Occipital lobe (tissue), 2 donors: Measurements from ENCODE around the gene KCNG1. TPM values are rescaled to one million over a fixed set of nuclear protein-coding genes. Genes with fewer than 3 reads are reported as not detected.

Experiments used
- DNase-seq: peaks from one replicate; lab custom pipeline; 2025; lab: John Stamatoyannopoulos, UW
- total RNA-seq: library from RNA; depleted of rRNA; stranded (reverse); fragments of >200 nt; gene quantifications from one replicate; pipeline ENCODE4 v1.2.3, GENCODE V29; 2014

KCNG1 gene
- total RNA-seq, 1 donor from 2014 or later: 41.3 TPM

DNA sequence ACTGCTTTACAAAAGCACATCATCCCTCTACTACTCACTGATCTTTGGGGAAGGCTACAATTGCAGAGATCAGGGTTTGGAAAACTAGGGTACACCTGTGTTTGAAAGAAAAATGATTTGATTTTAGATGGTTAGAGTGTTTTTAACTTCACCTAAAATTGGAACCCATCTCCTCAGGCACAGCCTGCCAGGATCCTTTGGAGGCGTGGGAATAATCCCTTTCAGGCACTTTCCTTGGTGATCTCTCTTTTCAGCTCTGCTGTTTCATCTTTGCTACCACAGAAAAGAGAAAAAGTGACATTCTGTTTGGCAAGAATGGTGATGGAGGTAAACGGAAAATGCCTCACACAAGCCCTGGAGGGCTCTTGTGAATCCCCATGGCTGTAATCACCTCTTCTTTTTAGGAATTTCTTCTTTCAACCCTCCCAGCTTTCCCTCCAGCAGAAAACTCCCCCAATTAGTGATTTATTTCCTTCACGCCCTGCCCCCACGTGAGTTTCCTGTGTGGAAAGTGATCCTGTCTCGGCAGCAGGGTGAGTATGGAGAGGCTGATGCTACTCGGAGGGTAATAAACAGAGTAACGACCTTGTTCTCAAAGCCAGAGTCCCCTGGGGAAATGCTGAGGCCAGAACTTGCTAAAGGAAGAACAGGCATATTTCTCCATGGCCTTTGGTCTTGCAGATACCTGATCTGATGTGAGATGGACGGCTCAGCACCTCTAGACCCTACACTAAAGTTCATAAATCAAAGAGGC lies 9.2 kb downstream of the KCNG1 start:
- no peak for DNase-seq

DNA sequence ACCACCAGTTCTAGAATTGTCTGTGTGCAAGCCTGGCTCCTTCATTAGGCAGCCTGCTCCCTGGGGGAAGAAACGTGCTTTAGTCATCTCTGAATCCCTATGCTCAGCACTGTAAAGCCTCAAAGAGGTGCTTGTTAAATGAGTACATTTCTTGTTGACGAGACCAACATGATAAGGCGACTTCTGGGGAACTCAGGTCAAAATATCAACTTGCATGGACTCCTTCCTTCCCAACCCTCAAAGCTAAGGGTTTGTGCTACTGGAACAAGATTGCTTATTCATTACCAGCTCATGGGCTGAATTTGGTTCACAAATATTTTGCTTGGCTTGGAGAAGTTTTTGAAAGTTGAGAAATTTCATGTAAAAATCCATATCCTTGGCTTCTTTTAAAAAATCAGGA lies 10.6 kb downstream of the KCNG1 start:
- DNase-seq: no peak

DNA sequence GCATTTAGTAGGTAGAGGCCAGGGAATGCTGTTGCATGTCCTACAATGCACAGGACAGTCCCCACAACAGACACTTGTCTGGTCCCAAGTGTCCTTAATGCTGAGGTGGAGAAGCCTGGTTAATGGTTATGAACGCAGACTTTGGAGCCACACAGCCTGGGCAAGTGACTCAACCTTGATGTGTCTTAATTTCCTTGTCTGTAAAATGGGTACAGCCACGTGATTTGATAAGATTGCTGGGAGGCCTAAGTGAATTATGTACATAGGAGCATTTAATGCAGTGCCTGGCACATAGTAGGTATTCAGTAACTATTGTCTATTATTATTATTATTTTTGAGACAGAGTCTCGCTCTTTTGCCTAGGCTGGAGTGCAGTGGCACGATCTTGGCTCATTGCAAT lies 11.4 kb downstream of the KCNG1 start:
- DNase-seq: no peak

DNA sequence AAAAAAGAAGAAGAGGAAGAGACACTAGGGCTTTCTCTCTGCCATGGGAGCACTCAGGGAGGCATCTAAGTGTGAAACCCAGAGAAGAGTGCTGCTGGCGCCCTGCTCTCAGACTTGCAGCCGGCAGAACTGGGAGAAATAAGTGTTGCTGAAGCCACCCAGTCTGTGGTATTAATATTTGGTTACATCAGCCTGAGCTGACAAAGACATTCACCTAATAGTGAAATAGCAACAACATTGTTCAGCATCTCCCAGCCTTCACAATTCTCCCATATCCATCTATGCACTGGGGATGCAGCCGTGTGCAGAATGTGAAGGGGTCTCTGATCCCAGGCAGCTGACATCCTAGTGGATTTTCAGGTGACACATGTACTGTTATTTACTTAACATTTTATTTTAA lies 12.0 kb downstream of the KCNG1 start:
- DNase-seq: no peak

DNA sequence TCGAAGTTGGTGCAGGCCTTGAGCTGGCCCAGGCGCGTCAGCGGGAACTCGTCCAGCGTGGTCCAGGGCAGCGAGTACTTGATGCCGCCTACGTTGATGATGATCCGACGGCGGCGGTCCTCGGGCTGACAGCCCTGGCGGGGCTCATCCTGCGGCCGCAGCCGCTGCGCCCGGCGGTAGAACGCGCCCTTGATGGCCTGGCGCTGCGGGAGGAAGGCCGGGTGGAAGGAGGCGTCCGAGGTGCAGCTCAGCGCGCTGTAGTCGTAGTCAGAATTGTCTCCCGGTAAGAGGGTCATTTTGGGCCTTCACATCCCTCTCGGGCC lies 12.9 kb downstream of the KCNG1 start:
- no peak for DNase-seq

DNA sequence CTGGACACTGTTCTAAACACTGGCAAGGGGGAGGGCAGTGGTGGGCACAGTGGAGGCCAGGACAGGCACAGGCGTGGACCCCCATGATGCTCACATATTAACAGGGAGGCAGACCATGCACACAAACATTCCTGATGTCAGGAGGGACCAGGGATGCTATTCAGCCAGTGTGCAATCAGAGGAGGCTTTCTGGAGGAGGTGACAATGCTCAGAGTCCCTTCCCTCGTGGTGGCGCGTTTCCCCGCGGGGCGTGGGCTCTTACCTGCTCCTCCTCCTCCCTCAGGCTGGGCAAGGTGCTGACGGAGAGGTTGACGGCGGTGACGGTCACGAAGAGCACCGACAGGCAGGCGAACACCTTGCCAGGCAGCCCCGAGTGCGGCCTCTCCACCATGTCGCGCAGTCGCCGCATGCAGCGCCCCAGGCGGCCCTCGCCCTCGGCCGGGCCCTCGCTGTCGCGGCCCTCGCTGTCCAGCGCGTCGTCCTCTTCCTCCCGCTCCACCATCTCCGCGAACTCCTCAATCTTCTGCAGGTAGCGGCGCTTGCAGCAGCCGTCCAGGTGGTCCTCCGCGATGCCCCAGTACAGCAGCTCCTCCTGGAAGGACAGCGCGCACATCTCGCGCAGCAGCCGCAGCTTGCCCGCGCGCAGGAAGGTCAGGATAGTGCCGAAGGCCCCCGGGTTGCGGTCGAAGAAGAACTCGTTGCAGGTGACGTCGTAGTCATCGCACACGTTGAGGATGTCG lies 13.4 kb downstream of the KCNG1 start:
- DNase-seq: no peak

DNA sequence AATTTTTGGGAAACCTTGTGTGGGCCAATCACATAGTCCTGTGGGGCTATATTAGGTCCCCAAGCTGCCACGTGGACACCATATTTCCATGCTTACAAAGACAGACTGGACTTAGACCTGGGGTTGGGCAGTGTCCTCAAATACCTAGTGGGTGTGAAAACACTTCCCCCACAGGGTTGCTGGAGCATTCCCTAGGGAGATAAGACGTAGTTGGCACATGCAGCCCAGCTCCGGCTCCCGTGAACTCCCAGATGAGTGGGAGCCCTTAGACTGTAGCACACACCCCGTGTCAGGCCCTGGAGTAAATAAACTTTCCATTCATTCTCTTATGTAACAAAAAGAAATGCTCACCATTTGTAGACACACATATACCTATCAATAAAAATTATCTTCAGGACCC lies 14.2 kb downstream of the KCNG1 start:
- DNase-seq: no peak

DNA sequence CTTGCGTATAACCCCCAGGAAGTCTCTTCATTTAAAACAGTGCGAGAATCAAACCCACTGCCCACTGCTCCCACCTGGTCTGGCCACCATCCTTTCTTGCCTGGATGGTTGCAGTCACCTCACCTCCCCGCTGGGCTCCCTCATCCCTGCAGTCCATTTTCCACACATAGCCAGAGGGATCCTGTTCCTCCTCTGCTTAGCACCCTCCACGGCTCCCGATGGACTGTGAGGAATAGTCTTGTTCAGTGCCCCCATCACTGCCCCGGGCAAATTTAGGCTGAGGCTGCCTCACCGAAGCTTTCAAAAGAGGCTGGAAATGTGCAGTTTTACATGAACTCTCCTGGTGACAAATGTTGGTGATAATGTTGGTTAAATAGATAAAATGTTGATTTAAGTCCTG lies 17.7 kb downstream of the KCNG1 start:
- no peak for DNase-seq

DNA sequence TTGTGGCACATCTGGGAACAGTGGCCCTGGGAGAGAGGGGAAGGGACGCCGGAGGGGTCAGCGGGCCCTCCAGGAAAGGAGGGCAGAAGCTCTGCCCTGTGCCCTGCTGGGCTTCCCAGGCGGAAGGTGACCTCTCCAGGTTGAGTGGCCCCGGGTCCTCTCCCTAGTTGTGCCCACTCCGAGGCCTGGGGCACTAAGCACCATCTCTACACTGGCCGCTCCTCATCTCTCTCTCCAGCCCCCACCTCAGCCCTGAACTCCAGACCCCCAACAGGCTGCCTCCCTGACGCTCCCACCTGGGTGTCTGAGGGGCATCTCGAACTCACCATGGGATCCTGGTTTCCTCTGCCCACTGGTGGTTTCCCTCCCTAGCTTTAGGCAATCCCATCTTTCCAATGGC lies 18.1 kb downstream of the KCNG1 start:
- no peak for DNase-seq

DNA sequence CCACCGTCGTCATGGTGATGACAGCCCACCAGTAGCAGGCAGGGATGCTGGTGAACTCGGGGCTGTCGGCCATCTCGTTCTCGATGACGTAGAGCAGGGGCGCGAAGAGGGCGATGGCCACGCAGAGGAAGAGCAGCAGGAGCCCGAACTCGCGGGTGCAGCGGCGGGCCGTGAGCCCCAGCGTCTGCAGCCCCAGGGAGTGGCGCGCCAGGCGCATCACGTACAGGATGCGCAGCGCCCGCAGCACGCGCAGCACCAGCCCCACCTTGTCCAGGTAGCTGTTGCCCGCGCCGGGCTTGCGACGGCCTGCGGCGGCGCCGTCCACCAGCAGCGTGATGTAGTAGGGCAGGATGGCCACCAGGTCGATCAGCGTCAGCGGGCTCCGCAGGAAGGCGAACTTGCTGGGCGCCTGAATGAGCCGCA lies 18.6 kb downstream of the KCNG1 start:
- DNase-seq: no peak

DNA sequence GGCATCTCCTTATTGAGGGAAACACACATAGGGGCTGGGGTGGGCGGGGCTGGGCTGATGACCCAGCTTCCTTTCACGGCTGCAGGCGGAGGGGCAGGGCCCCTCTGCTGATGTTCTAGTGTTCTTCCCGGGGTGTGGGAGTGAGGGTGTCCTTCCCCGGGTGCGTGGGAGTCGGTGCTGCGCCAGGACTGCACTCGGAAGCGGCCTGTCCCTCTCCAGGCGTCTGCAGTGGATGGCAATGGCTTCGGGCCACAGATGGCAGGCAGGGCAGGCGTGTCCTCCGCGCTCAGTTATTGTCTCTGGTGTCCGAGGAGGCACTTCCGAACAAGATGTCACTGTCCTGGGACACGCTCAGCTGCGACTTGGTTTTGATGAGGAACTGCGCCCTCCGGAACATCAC lies 19.2 kb downstream of the KCNG1 start:
- DNase-seq: no peak

DNA sequence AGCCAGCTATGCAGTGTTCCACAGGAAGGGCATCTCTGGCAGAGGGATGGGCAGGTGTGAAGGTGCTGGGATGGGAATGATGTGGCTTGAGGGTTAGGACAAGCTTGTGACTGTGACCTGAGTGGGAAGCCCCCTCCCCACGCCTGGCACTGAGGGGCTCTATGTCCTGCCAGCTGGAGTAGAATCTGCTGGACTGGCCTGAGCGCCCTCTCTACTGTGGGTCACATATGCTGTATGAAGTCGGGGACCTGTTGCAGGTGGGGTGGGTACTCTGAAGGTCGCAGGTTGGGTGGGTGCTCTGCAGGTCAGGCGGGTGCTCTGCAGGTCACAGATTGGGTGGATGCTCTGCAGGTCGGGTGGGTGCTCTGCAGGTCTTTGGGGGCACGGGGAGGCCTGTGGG lies 20.3 kb downstream of the KCNG1 start:
- DNase-seq: no peak

DNA sequence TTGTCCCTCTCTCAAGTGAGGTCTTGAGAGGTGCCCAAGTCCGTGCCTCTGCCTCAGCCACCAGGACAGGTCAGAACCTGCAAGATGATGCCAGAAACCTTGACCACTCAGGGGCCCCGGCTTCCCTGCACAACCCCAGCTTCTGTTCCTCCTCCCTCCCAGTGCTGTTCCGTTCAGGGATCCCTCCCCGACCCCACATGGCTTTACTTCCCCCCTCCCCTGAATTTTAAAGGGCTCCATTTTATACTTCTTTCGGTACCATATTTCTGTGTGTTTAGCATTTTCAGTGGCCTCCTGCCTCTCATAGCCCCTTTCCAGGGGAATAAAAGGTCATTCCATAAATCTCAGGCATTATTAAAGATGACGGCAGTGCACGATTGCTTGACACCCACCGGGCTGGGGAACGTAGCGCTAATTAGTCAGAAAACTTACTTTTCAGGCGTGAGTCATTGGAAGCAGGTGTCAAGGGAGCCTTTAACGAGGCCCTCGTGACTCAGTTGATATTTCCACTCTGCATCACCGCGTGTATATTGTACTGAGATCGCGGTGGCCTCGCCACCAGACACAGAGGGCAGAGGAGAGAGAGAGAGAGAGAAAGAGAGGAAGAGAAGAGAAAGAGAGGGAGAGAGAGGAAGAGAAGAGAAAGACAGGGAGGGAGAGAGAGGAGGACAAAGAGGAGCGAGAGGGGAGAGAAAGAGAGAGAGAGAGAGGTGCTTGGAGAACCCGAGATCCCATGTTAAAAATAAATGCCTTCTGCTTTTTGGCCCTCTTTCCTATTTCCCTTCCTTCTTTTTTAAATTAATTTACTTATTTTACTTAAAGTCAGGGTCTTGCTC lies 21.3 kb downstream of the KCNG1 start:
- DNase-seq: no peak

DNA sequence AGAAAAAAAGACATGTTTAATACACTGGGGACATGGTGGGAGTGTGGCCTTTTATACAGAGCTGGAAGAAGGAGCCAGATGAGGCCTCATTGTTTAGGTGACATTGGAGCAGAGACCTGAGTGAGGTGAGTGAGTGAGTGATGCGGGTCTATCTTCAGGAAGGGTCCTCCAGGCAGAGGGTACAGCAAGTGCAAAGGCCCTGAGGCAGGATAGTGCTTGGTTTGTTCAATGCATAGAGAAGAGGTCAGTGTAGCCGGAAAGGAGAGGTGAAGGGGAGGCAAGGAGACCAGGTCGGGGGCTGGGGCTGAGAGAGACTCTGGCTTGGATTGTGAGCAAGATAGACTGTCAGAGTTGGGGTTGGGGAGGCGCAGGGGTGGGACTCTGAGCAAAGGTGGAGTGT lies 23.6 kb downstream of the KCNG1 start:
- DNase-seq: no peak

DNA sequence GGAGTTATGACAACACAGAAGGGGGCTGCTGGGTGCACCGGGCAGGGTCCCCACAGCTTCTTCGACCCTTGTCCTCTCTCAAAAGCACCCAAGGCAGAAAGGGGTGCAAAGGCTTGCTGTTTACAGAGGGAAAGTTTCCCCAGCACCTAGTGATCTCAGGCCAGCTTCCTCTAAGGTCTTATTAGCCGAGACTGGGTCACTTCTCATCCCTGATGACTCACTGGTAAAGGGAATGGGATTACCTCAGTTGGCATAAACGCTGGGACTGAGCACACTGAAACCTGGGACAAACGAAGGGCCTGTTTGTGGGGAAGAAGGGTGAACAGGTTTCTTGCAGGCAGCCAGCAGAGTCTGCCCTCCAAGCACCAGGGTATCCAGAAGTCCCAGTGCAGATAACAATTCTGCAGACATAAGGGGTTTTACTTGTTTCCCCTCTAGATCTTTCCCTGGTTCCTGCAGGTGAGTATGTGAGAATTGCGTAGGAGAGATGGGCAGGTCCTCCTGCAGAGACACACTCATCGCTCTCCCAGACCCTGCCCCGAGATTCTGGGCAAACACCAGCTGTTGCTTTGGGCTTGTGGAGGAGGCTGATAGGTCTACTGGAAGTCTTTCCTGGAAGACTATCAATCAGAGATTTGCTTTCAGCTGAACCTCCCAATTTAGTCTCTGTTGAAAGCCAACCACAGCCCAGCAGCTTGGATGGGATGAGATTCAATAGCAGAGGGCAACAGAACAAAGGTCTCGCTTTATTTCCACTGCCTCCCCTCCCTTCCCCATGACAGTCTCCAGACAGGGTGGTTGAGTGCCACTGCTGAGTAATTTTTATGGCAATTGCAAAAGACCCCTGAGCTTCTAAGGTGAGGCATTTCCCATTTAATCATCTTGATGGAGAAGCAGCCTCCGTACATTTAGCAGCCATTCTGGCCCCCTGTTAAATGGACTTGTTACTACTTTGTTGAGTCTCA lies 25.7 kb downstream of the KCNG1 start:
- no peak for DNase-seq

DNA sequence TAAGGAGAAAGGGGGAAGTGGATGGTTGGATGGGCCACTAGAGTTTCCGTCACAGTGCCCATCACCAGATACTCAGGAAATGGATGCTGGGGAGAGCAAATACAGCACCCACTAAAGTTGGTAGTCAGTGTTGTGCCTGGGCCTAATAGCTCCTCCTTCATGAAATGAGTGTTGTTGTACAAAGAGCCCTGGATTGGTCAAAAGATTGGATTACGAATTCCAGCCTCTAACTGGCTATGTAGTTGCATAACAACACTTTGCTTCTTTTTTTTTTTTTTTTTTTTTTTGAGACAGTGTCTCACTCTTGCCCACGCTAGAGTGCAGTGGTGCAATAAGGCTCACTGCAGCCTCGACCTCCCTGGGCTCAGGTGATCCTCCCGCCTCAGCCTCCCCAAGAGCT lies 27.4 kb downstream of the KCNG1 start:
- DNase-seq: no peak

DNA sequence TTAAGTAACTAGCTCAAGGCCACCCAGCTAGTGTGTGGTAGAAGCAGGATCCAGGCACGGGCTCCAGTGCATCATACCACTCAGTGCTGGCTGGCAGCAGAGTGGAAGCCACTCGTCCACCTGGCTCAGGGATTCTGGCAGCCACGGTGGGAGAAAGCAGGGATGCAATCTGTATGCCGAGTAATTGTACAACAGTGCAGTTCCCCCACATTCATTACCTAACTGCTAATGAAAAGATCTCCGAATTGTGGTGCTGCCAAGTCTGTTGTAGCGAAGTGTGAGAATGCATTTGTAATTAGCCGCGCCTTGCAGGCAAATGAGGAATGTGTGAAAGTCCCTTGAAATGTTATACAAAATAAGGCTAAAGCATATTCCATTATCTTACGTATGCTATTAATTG lies 29.0 kb downstream of the KCNG1 start:
- no peak for DNase-seq

DNA sequence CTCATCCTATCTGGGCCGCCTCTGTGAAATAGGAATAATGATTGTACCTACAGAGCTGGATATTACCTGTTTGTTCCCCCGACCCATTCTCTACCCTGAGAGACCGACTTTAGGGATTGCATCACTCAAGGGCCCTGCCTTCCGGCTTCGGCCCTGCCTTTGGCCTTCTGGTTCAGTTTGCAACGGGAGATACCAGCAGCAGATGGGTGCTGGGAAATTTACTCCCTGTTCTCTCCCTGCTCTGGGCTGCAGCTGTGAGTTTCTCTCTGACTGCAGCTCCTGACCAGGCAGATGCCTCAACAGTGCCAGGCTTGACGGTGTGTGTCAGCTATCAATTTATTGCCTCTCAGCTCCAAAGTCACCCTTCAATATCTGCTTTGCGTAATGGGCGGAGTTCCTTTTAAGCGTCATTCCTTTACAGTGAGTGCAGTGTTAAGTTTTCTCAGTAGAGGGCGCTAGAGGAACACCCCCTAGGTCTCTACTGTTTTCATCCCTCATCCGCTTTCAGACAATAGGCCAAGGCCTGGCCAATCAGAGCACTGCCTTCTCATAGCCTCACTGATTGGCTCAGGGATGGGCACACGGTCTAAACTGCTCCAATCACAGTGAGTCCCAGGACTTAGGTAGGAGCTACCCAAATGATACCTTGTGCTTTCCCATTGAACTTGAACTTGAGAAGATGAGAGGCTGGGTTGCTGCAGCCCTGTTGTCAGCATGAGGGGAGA lies 30.0 kb downstream of the KCNG1 start:
- DNase-seq: no peak

DNA sequence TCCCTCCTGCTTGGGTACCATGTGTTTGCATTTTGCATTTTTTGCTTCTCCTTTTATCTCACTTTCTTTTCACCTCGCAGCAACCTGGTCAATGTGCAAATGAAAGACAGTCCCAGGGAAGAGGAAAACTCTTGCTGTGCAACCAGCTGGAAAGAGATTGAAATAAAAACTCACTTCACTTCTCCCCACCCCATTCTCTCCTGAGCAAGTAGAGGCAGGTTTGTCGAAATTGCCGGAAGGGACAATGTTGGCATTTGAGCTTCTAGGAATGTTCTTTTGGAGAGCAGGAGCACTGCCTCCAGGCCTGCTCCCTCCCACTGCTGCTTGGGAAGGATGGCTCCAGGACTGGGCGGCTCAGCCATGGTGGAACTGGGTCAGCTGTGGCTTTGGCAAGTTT lies 30.6 kb downstream of the KCNG1 start:
- no peak for DNase-seq

DNA sequence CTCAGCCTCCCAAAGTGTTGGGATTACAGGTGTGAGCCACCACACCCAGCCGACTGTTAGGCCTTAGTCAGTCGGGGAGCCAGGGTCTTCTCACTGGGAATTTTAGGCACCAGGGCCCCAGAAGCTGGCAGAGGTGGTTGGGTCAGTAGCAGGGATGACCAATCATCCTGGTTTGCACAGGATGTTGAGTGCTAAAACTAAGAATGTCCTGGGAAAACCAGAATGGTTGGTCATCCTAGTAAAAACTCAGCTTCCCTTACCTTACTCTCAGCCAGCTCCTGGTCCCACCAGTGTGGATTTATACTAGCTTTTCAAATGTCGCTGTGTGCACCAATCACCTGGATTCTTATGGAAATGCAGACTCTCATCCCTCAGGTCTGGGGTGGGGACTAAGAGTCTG lies 31.8 kb downstream of the KCNG1 start:
- DNase-seq: no peak
